ENCODE measurements around the gene XRCC5. TPM values are rescaled to one million over a fixed set of nuclear protein-coding genes. Genes with fewer than 3 reads are reported as not detected.

The XRCC5 gene
- polyA plus RNA-seq, 1 donor from 2014 or later, result 279 TPM

DNA sequence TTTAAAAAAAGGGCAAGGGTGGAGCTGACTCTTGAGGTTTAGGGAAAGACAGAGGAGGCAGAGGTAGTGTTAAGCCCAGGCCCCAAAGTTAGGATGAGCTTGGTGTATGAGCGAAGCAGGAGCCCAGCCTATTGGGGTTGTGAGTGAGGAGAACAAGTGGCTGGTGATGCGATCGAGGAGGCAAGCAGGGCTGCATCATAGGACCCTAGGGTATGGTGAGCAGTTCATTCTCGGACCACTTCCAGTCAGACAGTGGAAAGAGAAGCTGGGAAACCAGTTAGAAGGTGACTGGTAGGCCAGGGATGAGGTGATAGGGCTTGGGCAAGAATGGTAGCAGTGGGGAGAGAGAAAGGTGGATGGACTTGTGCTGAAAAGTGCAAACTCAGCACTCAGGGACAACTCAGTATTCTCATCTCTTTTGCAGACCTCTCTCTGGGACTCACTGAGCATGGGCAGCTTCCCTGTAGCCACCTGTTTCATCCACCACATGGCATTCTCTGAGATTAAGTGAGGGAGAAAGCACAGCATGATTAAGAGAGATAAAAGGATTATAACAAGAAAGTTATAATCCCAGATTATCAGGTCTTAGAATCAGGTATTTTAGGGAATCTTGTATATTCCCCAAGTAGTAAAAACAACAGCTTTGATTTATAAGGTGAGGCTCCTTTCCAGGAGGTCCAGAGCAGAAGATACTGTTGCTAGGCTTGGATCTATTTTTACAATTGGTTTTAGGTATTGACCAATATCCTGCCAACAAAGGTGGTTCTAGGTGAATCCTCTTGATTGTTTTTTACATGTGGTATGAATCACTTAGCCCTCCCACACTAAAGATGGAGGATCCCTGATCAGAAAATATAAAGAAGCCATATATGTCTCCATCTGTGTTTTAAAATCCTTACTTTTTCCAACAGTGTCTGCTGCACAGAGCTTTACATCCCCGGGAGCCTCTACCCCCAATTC, 38.3 kb downstream of the XRCC5 start:
- no peaks in the 10 kb centered on the region for H4K20me1 ChIP-seq (ENCODE audit: insufficient read depth)
- H3K27ac ChIP-seq (ENCODE audit: low read length), result no peak overlapping the region
- no peak overlapping the region for H3K9ac ChIP-seq (ENCODE audit: low read length)
- no peaks in the 10 kb centered on the region for H3F3A ChIP-seq (ENCODE audit: insufficient read depth, low read length, poor library complexity, severe bottlenecking)
- H3K36me3 ChIP-seq (ENCODE audit: insufficient read depth, low read length), result peaks cover 6% of the 10 kb centered on the region
- TF ChIP-seq EZH2 (IDR thresholded peaks at IDR 0.05; ENCODE audit: borderline replicate concordance, insufficient read depth, low read length, poor library complexity, severe bottlenecking) (no peak), POLR2AphosphoS5 (IDR thresholded peaks at IDR 0.05) (no peak), MXI1 (conservative IDR thresholded peaks at IDR 0.05; ENCODE audit: poor library complexity, severe bottlenecking) (no peak), CTCF (IDR thresholded peaks at IDR 0.05; ENCODE audit: poor library complexity, severe bottlenecking) (no peak), TAF1 (IDR thresholded peaks at IDR 0.05; ENCODE audit: low read depth) (no peak), SMC3 (conservative IDR thresholded peaks at IDR 0.05; ENCODE audit: poor library complexity) (no peak), RAD21 (conservative IDR thresholded peaks at IDR 0.05) (no peak), EP300 (conservative IDR thresholded peaks at IDR 0.05; ENCODE audit: poor library complexity, severe bottlenecking) (no peak)
- TF ChIP-seq, protein P1, sequence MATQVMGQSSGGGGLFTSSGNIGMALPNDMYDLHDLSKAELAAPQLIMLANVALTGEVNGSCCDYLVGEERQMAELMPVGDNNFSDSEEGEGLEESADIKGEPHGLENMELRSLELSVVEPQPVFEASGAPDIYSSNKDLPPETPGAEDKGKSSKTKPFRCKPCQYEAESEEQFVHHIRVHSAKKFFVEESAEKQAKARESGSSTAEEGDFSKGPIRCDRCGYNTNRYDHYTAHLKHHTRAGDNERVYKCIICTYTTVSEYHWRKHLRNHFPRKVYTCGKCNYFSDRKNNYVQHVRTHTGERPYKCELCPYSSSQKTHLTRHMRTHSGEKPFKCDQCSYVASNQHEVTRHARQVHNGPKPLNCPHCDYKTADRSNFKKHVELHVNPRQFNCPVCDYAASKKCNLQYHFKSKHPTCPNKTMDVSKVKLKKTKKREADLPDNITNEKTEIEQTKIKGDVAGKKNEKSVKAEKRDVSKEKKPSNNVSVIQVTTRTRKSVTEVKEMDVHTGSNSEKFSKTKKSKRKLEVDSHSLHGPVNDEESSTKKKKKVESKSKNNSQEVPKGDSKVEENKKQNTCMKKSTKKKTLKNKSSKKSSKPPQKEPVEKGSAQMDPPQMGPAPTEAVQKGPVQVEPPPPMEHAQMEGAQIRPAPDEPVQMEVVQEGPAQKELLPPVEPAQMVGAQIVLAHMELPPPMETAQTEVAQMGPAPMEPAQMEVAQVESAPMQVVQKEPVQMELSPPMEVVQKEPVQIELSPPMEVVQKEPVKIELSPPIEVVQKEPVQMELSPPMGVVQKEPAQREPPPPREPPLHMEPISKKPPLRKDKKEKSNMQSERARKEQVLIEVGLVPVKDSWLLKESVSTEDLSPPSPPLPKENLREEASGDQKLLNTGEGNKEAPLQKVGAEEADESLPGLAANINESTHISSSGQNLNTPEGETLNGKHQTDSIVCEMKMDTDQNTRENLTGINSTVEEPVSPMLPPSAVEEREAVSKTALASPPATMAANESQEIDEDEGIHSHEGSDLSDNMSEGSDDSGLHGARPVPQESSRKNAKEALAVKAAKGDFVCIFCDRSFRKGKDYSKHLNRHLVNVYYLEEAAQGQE (IDR thresholded peaks at IDR 0.05; ENCODE audit: borderline replicate concordance), result no peak
- peaks cover 2% of the 10 kb centered on the region for H3K79me2 ChIP-seq (replicated peaks; ENCODE audit: insufficient read depth, low read length)
- no peaks in the 10 kb centered on the region for H3K9me2 ChIP-seq (ENCODE audit: insufficient read depth, low read length)
- H2AFZ ChIP-seq (ENCODE audit: low read depth, low read length), result no peak overlapping the region
- H3K27me3 ChIP-seq (ENCODE audit: insufficient read depth, low read depth, low read length), result no peaks in the 10 kb centered on the region
- no peak overlapping the region for H3K4me3 ChIP-seq (ENCODE audit: low read length)
- no peaks in the 10 kb centered on the region for H3K9me3 ChIP-seq (ENCODE audit: low read length)
- H3K4me2 ChIP-seq (ENCODE audit: low read length), result no peak overlapping the region

DNA sequence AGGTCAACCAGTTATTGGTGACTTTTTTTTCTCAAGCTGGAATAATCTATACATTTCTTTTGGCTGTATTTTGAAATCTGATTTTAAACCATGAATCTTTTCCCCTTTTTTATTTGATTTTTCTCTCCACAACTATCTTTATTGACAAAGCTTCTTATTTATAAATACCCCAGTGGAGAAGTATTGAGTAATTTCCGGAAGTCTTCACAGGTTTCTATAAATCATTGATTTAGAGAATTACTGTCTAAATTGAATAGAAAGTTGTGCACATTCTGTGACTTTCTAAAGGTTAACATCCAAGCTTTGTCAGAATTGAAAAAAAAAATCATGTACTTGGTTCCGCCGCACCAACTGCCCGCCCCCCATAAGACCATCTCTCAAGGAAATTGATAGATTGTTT, 39.8 kb downstream of the XRCC5 start:
- Histone ChIP-seq H3K9ac (ENCODE audit: low read length) (no peak overlapping the region), H3F3A (ENCODE audit: insufficient read depth, low read length, poor library complexity, severe bottlenecking) (no peaks in the 10 kb centered on the region), H3K4me3 (ENCODE audit: low read length) (no peak overlapping the region), H4K20me1 (ENCODE audit: insufficient read depth) (no peaks in the 10 kb centered on the region), H3K9me2 (ENCODE audit: insufficient read depth, low read length) (no peaks in the 10 kb centered on the region), H3K79me2 (replicated peaks; ENCODE audit: insufficient read depth, low read length) (peaks cover 9% of the 10 kb centered on the region), H3K9me3 (ENCODE audit: low read length) (no peaks in the 10 kb centered on the region), H2AFZ (ENCODE audit: low read depth, low read length) (no peak overlapping the region), H3K4me2 (ENCODE audit: low read length) (no peak overlapping the region), H3K27ac (ENCODE audit: low read length) (no peak overlapping the region), H3K27me3 (ENCODE audit: insufficient read depth, low read depth, low read length) (no peaks in the 10 kb centered on the region), H3K36me3 (ENCODE audit: insufficient read depth, low read length) (peaks cover 12% of the 10 kb centered on the region)
- TF ChIP-seq EZH2 (IDR thresholded peaks at IDR 0.05; ENCODE audit: borderline replicate concordance, insufficient read depth, low read length, poor library complexity, severe bottlenecking), result no peak
- TF ChIP-seq RAD21 (conservative IDR thresholded peaks at IDR 0.05), result no peak
- no peak for TF ChIP-seq TAF1 (IDR thresholded peaks at IDR 0.05; ENCODE audit: low read depth)
- TF ChIP-seq EP300 (conservative IDR thresholded peaks at IDR 0.05; ENCODE audit: poor library complexity, severe bottlenecking), result no peak
- TF ChIP-seq POLR2AphosphoS5 (IDR thresholded peaks at IDR 0.05), result no peak
- TF ChIP-seq SMC3 (conservative IDR thresholded peaks at IDR 0.05; ENCODE audit: poor library complexity), result no peak
- TF ChIP-seq CTCF (IDR thresholded peaks at IDR 0.05; ENCODE audit: poor library complexity, severe bottlenecking), result no peak
- TF ChIP-seq MXI1 (conservative IDR thresholded peaks at IDR 0.05; ENCODE audit: poor library complexity, severe bottlenecking), result no peak
- TF ChIP-seq, protein P1 (IDR thresholded peaks at IDR 0.05; ENCODE audit: borderline replicate concordance), result no peak

Measured in neural cell (in vitro differentiated cells).